SK-N-SH (cell line): ENCODE measurements around the gene XKR7. TPM values are rescaled to one million over a fixed set of nuclear protein-coding genes. Genes with fewer than 3 reads are reported as not detected.

ENCODE experiments used
- CTCF ChIA-PET: fragments of 300-600, 350-600 bp; formaldehyde crosslinking; extraction: SDS; loops from one replicate; lab custom pipeline; 2021; lab: Yijun Ruan, JAX
- POLR2A ChIA-PET: fragments of 350-600 bp; sonication (Branson Sonifier 250); formaldehyde crosslinking; extraction: SDS; loops from one replicate; lab custom pipeline; 2020; ENCODE audit warnings: antibody characterized with exemption, inconsistent platforms; lab: Yijun Ruan, JAX
- DNase-seq: peaks from one replicate; pipeline ENCODE4 v3.0.0; 2012
- H2AFZ ChIP-seq: fragments of 200-600 bp; sonication (generic); 2 replicates; pipeline ENCODE4 v1.8.1; 2016; ENCODE audit warnings: antibody characterized with exemption, mild to moderate bottlenecking, low read depth
- H3F3A ChIP-seq: fragments of 200-600 bp; sonication (generic); replicated peaks from 2 replicates; pipeline ENCODE3; 2016; ENCODE audit warnings: antibody characterized with exemption, mild to moderate bottlenecking; ENCODE audit not compliant: insufficient read depth
- H3K27ac ChIP-seq, 2 experiments: fragments of 200-500 bp in 1 of 2; fragments of 200-600 bp in 1 of 2; sonication (Bioruptor generic) in 1 of 2; sonication (generic), shearing (Covaris generic) in 1 of 2; 2 replicates each; pipeline versions ENCODE4 v1.5.1 to v1.6.1; 2014 to 2016; ENCODE audit warnings: low read depth in 2 of 2, inconsistent platforms in 1 of 2, low read length in 1 of 2, mild to moderate bottlenecking in 1 of 2, mixed read lengths in 1 of 2
- H3K27me3 ChIP-seq: fragments of 200-600 bp; sonication (generic), shearing (Covaris generic); 2 replicates; pipeline ENCODE4 v1.6.1; 2016; ENCODE audit warnings: mixed run types; ENCODE audit not compliant: insufficient read depth
- H3K36me3 ChIP-seq, 2 experiments: fragments of 200-500 bp in 1 of 2; fragments of 200-600 bp in 1 of 2; sonication (Bioruptor generic) in 1 of 2; sonication (generic) in 1 of 2; replicated peaks in 1 of 2; 2 replicates each; pipeline versions ENCODE3 to v1.5.1; 2014 to 2016; ENCODE audit warnings: low read length in 1 of 2, mild to moderate bottlenecking in 1 of 2; ENCODE audit not compliant: insufficient read depth in 2 of 2, control insufficient read depth in 1 of 2
- H3K4me1 ChIP-seq, 2 experiments: fragments of 200-500 bp in 1 of 2; fragments of 200-600 bp in 1 of 2; sonication (Bioruptor generic) in 1 of 2; sonication (generic), shearing (Covaris generic) in 1 of 2; 2 replicates each; pipeline versions ENCODE4 v1.5.1 to v1.6.1; 2014 to 2016; ENCODE audit warnings: low read depth in 1 of 2, low read length in 1 of 2, mixed run types in 1 of 2; ENCODE audit not compliant: insufficient read depth in 2 of 2, control insufficient read depth in 1 of 2
- H3K4me2 ChIP-seq: fragments of 200-600 bp; sonication (generic), shearing (Covaris generic); 2 replicates; pipeline ENCODE4 v1.6.1; 2017; ENCODE audit warnings: mixed run types
- H3K4me3 ChIP-seq, 2 experiments: fragments of 200-500 bp in 1 of 2; fragments of 200-600 bp in 1 of 2; sonication (Bioruptor generic) in 1 of 2; sonication (generic), shearing (Covaris generic) in 1 of 2; 2 replicates each; pipeline versions ENCODE4 v1.5.1 to v1.8.1; 2014 to 2016; ENCODE audit warnings: low read depth in 2 of 2, inconsistent platforms in 1 of 2, low read length in 1 of 2, mild to moderate bottlenecking in 1 of 2, mixed read lengths in 1 of 2, moderate library complexity in 1 of 2
- H3K79me2 ChIP-seq: fragments of 200-600 bp; sonication (generic); 2 replicates; pipeline ENCODE4 v1.8.1; 2017; ENCODE audit warnings: mild to moderate bottlenecking; ENCODE audit not compliant: insufficient read depth
- H3K9ac ChIP-seq: fragments of 200-600 bp; sonication (generic); 2 replicates; pipeline ENCODE4 v1.6.1; 2017; ENCODE audit warnings: mixed run types
- H3K9me2 ChIP-seq: fragments of 200-600 bp; sonication (generic); 2 replicates; pipeline ENCODE4 v1.6.1; 2017; ENCODE audit warnings: mixed run types
- H3K9me3 ChIP-seq: fragments of 200-600 bp; sonication (generic); 2 replicates; pipeline ENCODE4 v1.6.1; 2017; ENCODE audit warnings: mixed run types, mild to moderate bottlenecking, moderate library complexity
- H4K20me1 ChIP-seq: fragments of 200-600 bp; sonication (generic); 2 replicates; pipeline ENCODE4 v1.6.1; 2017; ENCODE audit warnings: mild to moderate bottlenecking, mixed run types; ENCODE audit not compliant: insufficient read depth
- CHD2 ChIP-seq: fragments of 150-350 bp; IDR thresholded peaks from 2 replicates; pipeline ENCODE4 v1.6.1; 2018; ENCODE audit warnings: low read length; ENCODE audit not compliant: partially characterized antibody
- CTCF ChIP-seq: fragments of 200-600 bp; sonication (generic); IDR thresholded peaks from 2 replicates; pipeline ENCODE4 v1.6.1; 2017; ENCODE audit warnings: antibody characterized with exemption, mild to moderate bottlenecking, moderate library complexity
- ELF1 ChIP-seq: IDR thresholded peaks from 2 replicates; pipeline ENCODE4 v1.4.0; 2012
- EZH2phosphoT487 ChIP-seq: fragments of 200-600 bp; sonication (generic); IDR thresholded peaks from 2 replicates; pipeline ENCODE4 v1.6.1; 2017; ENCODE audit warnings: low read depth, mixed run types, mild to moderate bottlenecking, antibody characterized with exemption, moderate library complexity, borderline replicate concordance
- FOXM1 ChIP-seq: IDR thresholded peaks from 2 replicates; pipeline ENCODE4 v1.4.0; 2012; ENCODE audit warnings: low read depth, mild to moderate bottlenecking
- GATA2 ChIP-seq: sonication (generic); formaldehyde crosslinking; IDR thresholded peaks from 2 replicates; pipeline ENCODE4 v1.5.0; 2020; ENCODE audit warnings: mild to moderate bottlenecking, missing genetic modification reagents
- MEF2A ChIP-seq: IDR thresholded peaks from 2 replicates; pipeline ENCODE4 v1.4.0; 2012; ENCODE audit warnings: low read depth, borderline replicate concordance
- NRF1 ChIP-seq: IDR thresholded peaks from 2 replicates; pipeline ENCODE4 v1.6.1; 2012; ENCODE audit warnings: low read depth, mild to moderate bottlenecking, low read length
- RAD21 ChIP-seq: IDR thresholded peaks from 2 replicates; pipeline ENCODE4 v1.6.1; 2012; ENCODE audit warnings: mild to moderate bottlenecking, low read length
- REST ChIP-seq: IDR thresholded peaks from 2 replicates; pipeline ENCODE4 v1.6.1; 2012; ENCODE audit warnings: mild to moderate bottlenecking, low read depth, low read length, moderate library complexity
- TAF1 ChIP-seq: IDR thresholded peaks from 2 replicates; pipeline ENCODE4 v1.6.1; 2012; ENCODE audit warnings: low read depth, mild to moderate bottlenecking, low read length, moderate library complexity, borderline replicate concordance
- TCF12 ChIP-seq: IDR thresholded peaks from 2 replicates; pipeline ENCODE4 v1.4.0; 2012
- YY1 ChIP-seq: IDR thresholded peaks from 2 replicates; pipeline ENCODE4 v1.4.0; 2012; ENCODE audit warnings: low read depth, mild to moderate bottlenecking
- WGBS: methylation state at CpG from one replicate; pipeline ENCODE4 v1.1.6; 2017; ENCODE audit warnings: low lambda C conversion rate; 5-methylcytosine and 5-hydroxymethylcytosine counted together
- polyA plus RNA-seq, 3 experiments: library from polyadenylated mRNA; depleted of rRNA; stranded (reverse); fragments of >200 nt; gene quantifications; 2 replicates each; pipeline ENCODE4 v1.2.3, GENCODE V29; 2012
- TF ChIP-seq, protein P1 (sequence below): fragments of 150-350 bp; IDR thresholded peaks from 2 replicates; pipeline ENCODE4 v1.6.1; 2016; ENCODE audit warnings: mild to moderate bottlenecking, low read depth, low read length

The XKR7 gene
- polyA plus RNA-seq, 1 of the 3 experiments (the other 2 are of a cell fraction), result 0.02 TPM

DNA sequence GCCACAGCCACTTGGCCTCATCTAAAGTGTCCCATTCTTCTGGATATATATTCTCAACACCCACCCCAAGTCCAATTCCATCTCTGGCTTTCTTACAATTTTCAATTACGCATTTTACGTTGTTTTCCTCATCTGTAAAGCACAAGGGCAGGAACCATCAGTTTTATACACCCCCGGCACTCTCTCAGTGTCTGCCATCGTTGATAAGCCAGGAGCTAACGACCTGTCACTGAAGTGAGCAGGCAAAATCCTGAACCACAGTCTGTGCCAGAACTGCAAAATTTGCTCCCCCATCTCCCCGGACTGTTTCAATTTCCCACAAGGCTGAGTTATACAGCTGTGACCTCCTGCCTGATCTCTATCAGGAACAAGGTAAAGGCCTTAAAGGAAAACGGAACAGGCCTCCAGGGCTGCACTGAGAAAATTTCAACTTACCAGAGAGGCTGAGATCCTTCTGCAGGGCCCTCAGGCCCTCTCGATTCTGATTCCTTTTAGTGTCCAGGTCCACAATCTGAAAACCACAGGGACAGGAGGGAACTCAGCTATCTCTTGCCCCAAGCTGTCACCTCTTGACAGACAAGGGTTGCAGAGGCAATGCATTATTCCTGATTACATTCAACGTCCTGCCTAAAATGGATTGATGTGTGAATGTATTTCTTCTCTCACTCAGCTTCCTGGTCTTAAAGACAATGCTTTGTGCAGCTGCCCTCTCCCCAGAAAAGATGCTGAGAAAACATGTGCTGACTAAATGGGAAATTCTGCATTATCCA, 17.9 kb upstream of the XKR7 start:
- H3K27ac ChIP-seq, result no peak overlapping the region
- no peak overlapping the region for H2AFZ ChIP-seq
- no peaks in the 10 kb centered on the region for H3K9me2 ChIP-seq
- H3K4me1 ChIP-seq, result peaks cover 7 to 12% of the 10 kb centered on the region in 2 experiments; a peak in 3 of 4 replicates
- TF ChIP-seq, protein P1, sequence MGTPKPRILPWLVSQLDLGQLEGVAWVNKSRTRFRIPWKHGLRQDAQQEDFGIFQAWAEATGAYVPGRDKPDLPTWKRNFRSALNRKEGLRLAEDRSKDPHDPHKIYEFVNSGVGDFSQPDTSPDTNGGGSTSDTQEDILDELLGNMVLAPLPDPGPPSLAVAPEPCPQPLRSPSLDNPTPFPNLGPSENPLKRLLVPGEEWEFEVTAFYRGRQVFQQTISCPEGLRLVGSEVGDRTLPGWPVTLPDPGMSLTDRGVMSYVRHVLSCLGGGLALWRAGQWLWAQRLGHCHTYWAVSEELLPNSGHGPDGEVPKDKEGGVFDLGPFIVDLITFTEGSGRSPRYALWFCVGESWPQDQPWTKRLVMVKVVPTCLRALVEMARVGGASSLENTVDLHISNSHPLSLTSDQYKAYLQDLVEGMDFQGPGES, result no peak
- TF ChIP-seq FOXM1, result no peak
- no peak for TF ChIP-seq TCF12
- TF ChIP-seq RAD21, result no peak
- no peak for TF ChIP-seq YY1
- TF ChIP-seq ELF1, result no peak
- no peak for TF ChIP-seq EZH2phosphoT487
- no peak for TF ChIP-seq TAF1
- TF ChIP-seq NRF1, result no peak
- TF ChIP-seq MEF2A, result no peak
- TF ChIP-seq GATA2, result no peak
- no peak for TF ChIP-seq REST
- no peak for TF ChIP-seq CTCF
- TF ChIP-seq CHD2, result no peak
- H4K20me1 ChIP-seq, result peaks cover 10% of the 10 kb centered on the region; the same call in 1 of the 2 replicates
- no peaks in the 10 kb centered on the region for H3K27me3 ChIP-seq
- H3K36me3 ChIP-seq, result peaks cover 12 to 38% of the 10 kb centered on the region in 2 experiments
- H3K79me2 ChIP-seq, result peaks cover 40% of the 10 kb centered on the region
- no peaks in the 10 kb centered on the region for H3K9me3 ChIP-seq
- no peaks in the 10 kb centered on the region for H3F3A ChIP-seq
- POLR2A ChIA-PET, result interaction anchor here (0.6 kb wide), 1 partner anchor 9 kb away, joined by 7 read pairs; no protein-coding TSS in a partner anchor
- H3K4me3 ChIP-seq, result peak overlapping the region in 1 of 2 experiments; percentile 91; a peak in 3 of 4 replicates
- H3K4me2 ChIP-seq, result peak overlapping the region; percentile 95
- CTCF ChIA-PET, result interaction anchor here (0.9 to 5.7 kb wide), 9 partner anchors 15 to 127 kb away, joined by 3 to 158 read pairs (median 17); no protein-coding TSS in a partner anchor
- 77% methylated on average over 9 of the region's 9 CpGs for WGBS
- peak overlapping the region; percentile 96 for H3K9ac ChIP-seq
- no peak for DNase-seq
